HepG2 (cell line): Measurements from ENCODE around the gene SVBP.

ENCODE experiments used
- NFYB ChIP-seq: sonication (generic); formaldehyde crosslinking; IDR thresholded peaks from 2 replicates; pipeline ENCODE4 v1.4.0; 2020; ENCODE audit warnings: missing genetic modification reagents
- SATB2 ChIP-seq: sonication (generic); formaldehyde crosslinking; IDR thresholded peaks from 2 replicates; pipeline ENCODE4 v1.5.0; 2020; ENCODE audit warnings: missing genetic modification reagents
- SMC3 ChIP-seq: IDR thresholded peaks from 2 replicates; pipeline ENCODE4 v1.6.1; 2011; ENCODE audit warnings: low read length, improper control_type of control experiment
- ZZZ3 ChIP-seq: sonication (generic); formaldehyde crosslinking; IDR thresholded peaks from 2 replicates; pipeline ENCODE4 v1.4.0; 2020; ENCODE audit warnings: missing genetic modification reagents, mild to moderate bottlenecking, borderline replicate concordance

GRCh38 chr1:42821690-42822089 is 4.5 kb upstream of the SVBP start:
- no peak for TF ChIP-seq ZZZ3
- no peak for TF ChIP-seq SATB2 (CRISPR knock-in tag)
- TF ChIP-seq SMC3 = no peak
- no peak for TF ChIP-seq NFYB
